Adipocyte (in vitro differentiated cells): Measurements from ENCODE around the gene DTL.
"Not testable (repeated sequence)": the region's sequence is repeated elsewhere in the genome, so short reads cannot be mapped to it uniquely, and the experiment has no call there.

Source experiments
- DNase-seq: peaks from one replicate; pipeline ENCODE4 v3.0.0-alpha.2; 2015; ENCODE audit warnings: low read depth
- H3K27me3 ChIP-seq: replicated peaks from 2 replicates; pipeline ENCODE4 v1.7.0; 2013; ENCODE audit warnings: mild to moderate bottlenecking, low read length, moderate library complexity; ENCODE audit not compliant: control insufficient read depth, insufficient read depth
- H3K36me3 ChIP-seq: 2 replicates; pipeline ENCODE4 v1.7.0; 2013; ENCODE audit warnings: low read length, mild to moderate bottlenecking, moderate library complexity; ENCODE audit not compliant: control insufficient read depth, insufficient read depth, severe bottlenecking
- H3K4me1 ChIP-seq: 2 replicates; pipeline ENCODE4 v1.7.0; 2013; ENCODE audit warnings: mild to moderate bottlenecking, low read length, moderate library complexity; ENCODE audit not compliant: control insufficient read depth, insufficient read depth
- H3K4me3 ChIP-seq: 2 replicates; pipeline ENCODE4 v1.7.0; 2013; ENCODE audit warnings: mild to moderate bottlenecking, low read length, moderate library complexity
- H3K9ac ChIP-seq: 2 replicates; pipeline ENCODE4 v1.7.0; 2013; ENCODE audit warnings: mild to moderate bottlenecking, low read length, moderate library complexity
- H3K9me3 ChIP-seq: 2 replicates; pipeline ENCODE4 v1.7.0; 2013; ENCODE audit warnings: mild to moderate bottlenecking, low read length, moderate library complexity; ENCODE audit not compliant: control insufficient read depth

The DTL gene, protein sequence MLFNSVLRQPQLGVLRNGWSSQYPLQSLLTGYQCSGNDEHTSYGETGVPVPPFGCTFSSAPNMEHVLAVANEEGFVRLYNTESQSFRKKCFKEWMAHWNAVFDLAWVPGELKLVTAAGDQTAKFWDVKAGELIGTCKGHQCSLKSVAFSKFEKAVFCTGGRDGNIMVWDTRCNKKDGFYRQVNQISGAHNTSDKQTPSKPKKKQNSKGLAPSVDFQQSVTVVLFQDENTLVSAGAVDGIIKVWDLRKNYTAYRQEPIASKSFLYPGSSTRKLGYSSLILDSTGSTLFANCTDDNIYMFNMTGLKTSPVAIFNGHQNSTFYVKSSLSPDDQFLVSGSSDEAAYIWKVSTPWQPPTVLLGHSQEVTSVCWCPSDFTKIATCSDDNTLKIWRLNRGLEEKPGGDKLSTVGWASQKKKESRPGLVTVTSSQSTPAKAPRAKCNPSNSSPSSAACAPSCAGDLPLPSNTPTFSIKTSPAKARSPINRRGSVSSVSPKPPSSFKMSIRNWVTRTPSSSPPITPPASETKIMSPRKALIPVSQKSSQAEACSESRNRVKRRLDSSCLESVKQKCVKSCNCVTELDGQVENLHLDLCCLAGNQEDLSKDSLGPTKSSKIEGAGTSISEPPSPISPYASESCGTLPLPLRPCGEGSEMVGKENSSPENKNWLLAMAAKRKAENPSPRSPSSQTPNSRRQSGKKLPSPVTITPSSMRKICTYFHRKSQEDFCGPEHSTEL

GRCh38 chr1:212035123-212035834 lies at the start of gene DTL, which contains the start of gene INTS7:
DTL (plus strand) TSS chr1:212035748; CDS start chr1:212035891, 143 bp downstream.
INTS7 (minus strand) TSS chr1:212035557; CDS start chr1:212035437, 120 bp downstream.
- no peaks in the 10 kb centered on the region for H3K36me3 ChIP-seq
- H3K27me3 ChIP-seq: no peaks in the 10 kb centered on the region
- peak within 1 kb of the TSS; percentile 88 for H3K4me3 ChIP-seq
- peaks cover 25% of the 10 kb centered on the region for H3K4me1 ChIP-seq
- peak; percentile 100 for DNase-seq
- peak within 1 kb of the TSS; percentile 90 for H3K9ac ChIP-seq
- no peaks in the 10 kb centered on the region for H3K9me3 ChIP-seq

DNA sequence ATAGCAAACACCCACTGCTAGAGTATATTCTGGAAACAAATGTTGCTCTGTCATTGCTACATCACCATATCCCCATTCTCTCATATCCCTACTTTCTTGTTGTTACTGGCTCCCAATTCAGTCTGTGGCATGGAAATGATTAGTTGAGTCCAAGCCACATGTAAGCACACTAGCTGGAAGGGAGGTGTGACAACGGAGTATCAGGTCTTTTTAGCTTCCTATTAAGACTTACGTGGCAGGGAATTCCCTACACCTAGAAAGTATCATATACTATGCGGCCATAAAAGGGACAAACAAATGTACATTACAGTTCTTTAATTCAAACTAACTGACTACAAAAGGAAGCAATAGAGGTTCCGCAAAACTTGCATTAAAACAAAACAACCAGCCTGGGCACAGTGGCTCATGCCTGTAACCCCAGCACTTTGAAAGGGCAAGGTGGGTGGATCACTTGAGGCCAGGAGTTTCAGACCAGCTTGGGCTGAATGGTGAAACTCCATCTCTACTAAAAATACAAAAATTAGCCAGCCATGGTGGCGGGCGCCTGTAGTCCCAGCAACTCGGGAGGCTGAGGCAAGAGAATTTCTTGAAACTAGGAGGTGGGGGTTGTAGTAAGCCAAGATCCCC lies 48.8 kb upstream of the DTL start:
- Histone ChIP-seq H3K27me3 (no peaks in the 10 kb centered on the region), H3K9me3 (no peaks in the 10 kb centered on the region), H3K36me3 (peaks cover 18% of the 10 kb centered on the region), H3K9ac (no peak overlapping the region), H3K4me1 (no peaks in the 10 kb centered on the region), H3K4me3 (no peak overlapping the region)
- no peak for DNase-seq

GRCh38 chr1:211991695-211992094 lies 43.9 kb upstream of the DTL start:
- H3K27me3 ChIP-seq: no peaks in the 10 kb centered on the region
- no peak overlapping the region for H3K4me3 ChIP-seq
- no peaks in the 10 kb centered on the region for H3K4me1 ChIP-seq
- no peak overlapping the region for H3K9ac ChIP-seq
- peaks cover 2% of the 10 kb centered on the region for H3K36me3 ChIP-seq
- DNase-seq: no peak
- no peaks in the 10 kb centered on the region for H3K9me3 ChIP-seq

DNA sequence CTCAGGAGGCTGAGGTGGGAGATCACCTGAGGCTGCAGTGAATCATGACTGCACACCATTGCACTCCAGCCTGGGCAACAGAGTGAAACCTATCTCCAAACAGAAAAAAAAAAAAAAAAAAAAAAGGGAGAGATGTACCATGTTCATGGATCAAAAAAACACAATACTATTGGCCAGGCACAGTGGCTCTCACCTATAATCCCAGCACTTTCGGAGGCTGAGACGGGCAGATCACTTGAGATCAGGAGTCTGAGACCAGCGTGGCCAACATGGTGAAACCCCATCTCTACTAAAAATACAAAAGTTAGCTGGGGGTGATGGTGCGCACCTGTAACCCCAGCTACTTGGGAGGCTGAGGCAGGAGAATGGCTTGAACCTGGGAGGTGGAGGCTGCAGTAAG lies 38.1 kb upstream of the DTL start:
- not testable (repeated sequence) for DNase-seq, H3K9ac ChIP-seq, H3K4me3 ChIP-seq, H3K9me3 ChIP-seq, H3K36me3 ChIP-seq, H3K4me1 ChIP-seq, H3K27me3 ChIP-seq

GRCh38 chr1:212002536-212002935 lies 33.0 kb upstream of the DTL start:
- no peak overlapping the region for H3K4me3 ChIP-seq
- no peaks in the 10 kb centered on the region for H3K4me1 ChIP-seq
- no peaks in the 10 kb centered on the region for H3K27me3 ChIP-seq
- H3K36me3 ChIP-seq: peaks cover 17% of the 10 kb centered on the region
- H3K9ac ChIP-seq: no peak overlapping the region
- H3K9me3 ChIP-seq: no peaks in the 10 kb centered on the region
- DNase-seq: no peak

DNA sequence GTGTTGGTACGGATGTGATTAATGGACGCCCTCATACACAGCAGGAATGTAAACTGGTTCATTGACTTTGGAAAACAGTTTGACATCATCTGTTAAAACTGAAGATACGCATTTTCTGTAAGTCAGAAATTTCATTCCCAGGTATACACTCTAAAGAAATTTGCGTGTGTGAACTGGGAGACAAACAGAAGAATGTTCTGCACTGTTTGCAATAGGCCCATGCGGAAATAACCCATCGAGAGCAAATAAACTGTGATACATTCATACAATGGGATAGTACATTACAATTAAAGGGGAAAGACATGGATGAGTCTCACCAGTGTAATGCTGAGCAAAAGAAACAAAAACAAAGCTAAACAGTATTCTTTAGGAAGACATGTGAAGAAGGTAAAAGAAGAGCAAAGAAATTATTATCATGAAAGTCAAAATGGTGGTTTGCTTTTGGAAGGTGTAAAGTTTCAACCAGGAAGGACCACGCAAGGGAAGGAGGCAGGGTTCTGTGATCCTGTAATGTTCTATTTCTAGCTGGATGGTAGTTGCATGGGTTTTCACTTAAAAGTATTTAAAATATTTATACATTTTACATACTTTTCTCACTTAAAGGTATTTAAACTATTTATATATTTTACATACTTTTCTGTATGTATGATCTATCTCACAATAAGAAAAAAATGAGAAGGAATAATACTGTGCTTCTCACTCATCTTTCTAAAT lies 30.5 kb upstream of the DTL start:
- Histone ChIP-seq H3K4me1 (no peaks in the 10 kb centered on the region), H3K27me3 (no peaks in the 10 kb centered on the region), H3K9me3 (no peaks in the 10 kb centered on the region), H3K4me3 (no peak overlapping the region), H3K9ac (no peak overlapping the region), H3K36me3 (peaks cover 17% of the 10 kb centered on the region)
- DNase-seq: peak; percentile 9

DNA sequence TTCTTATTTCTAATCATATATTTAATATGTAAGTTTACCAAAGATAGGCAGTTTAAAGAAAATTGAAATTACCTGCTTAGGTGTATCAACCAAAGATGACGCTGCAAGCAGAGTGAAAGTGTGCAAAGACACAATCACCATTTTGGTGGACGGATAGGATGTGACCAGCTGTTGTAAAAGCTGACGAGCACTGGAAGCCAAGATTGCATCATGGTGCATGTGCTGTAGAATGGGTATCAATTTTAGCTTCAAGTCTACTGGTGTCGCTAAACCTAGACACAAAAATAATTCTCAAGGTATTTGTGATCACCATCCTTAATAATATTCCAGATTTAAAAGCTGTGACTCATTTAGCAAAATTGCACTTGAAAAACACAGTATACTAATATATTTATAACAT lies 28.4 kb upstream of the DTL start:
- no peak for DNase-seq
- Histone ChIP-seq H3K9ac (no peak overlapping the region), H3K4me1 (no peaks in the 10 kb centered on the region), H3K36me3 (peaks cover 17% of the 10 kb centered on the region), H3K27me3 (no peaks in the 10 kb centered on the region), H3K9me3 (no peaks in the 10 kb centered on the region), H3K4me3 (no peak overlapping the region)

- Histone ChIP-seq H3K36me3 (peaks cover 17% of the 10 kb centered on the region), H3K9me3 (no peaks in the 10 kb centered on the region), H3K4me1 (no peaks in the 10 kb centered on the region), H3K27me3 (no peaks in the 10 kb centered on the region), H3K4me3 (no peak overlapping the region), H3K9ac (no peak overlapping the region)
- no peak for DNase-seq
Measured at GRCh38 chr1:212007886-212008285, 27.7 kb upstream of the DTL start.

GRCh38 chr1:212009561-212009960 lies 26.0 kb upstream of the DTL start:
- Histone ChIP-seq H3K4me1 (no peaks in the 10 kb centered on the region), H3K4me3 (no peak overlapping the region), H3K9me3 (no peaks in the 10 kb centered on the region), H3K27me3 (no peaks in the 10 kb centered on the region), H3K36me3 (peaks cover 17% of the 10 kb centered on the region), H3K9ac (no peak overlapping the region)
- no peak for DNase-seq

DNA sequence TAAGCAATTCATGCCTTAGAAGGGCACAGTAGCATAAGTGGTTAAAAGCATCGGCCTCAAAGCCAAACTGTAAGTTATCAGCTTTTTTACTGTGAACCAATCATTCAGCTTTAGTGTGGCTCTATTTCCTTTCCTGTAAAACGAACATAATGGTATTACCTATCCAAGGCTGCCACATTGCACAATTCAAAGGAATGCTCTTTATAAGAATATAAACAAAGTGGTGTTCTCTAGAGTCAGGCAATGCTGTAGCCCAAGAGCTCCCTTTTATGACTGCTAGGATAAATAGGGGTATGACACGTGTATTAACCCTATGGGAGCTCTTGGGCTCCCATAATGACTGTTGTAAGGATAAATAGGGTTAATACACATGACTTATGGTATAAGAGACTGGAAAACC lies 25.5 kb upstream of the DTL start:
- peaks cover 14% of the 10 kb centered on the region for H3K36me3 ChIP-seq

More for the DNA sequence above, 25.5 kb upstream of the DTL start:
- H3K4me1 ChIP-seq: no peaks in the 10 kb centered on the region
- H3K9me3 ChIP-seq: no peaks in the 10 kb centered on the region
- peak; percentile 69 for DNase-seq
- no peaks in the 10 kb centered on the region for H3K27me3 ChIP-seq
- H3K9ac ChIP-seq: no peak overlapping the region
- no peak overlapping the region for H3K4me3 ChIP-seq
